Activated effector memory CD4-positive, alpha-beta T cell treated with anti-CD3 and anti-CD28 coated beads, Interleukin-2, amount 50 U/mL, for 16 hours (primary cell): Measurements from ENCODE around the gene RMDN3.

ENCODE experiments used
- DNase-seq: peaks from one replicate; pipeline ENCODE4 v3.0.0-alpha.2; 2020

RMDN3 gene

GRCh38 chr15:40754883-40755811 is at the start of gene RMDN3:
TSS of gene RMDN3 (minus strand) at chr15:40755254. CDS start at chr15:40754783, 471 bp downstream.
- peak; percentile 97 for DNase-seq

- no peak for DNase-seq
Measured at GRCh38 chr15:40803688-40804087, 48.6 kb upstream of the RMDN3 start.

- DNase-seq, result no peak
Measured at GRCh38 chr15:40803076-40803475, 48.0 kb upstream of the RMDN3 start.

- no peak for DNase-seq
Measured at GRCh38 chr15:40799523-40799922, 44.5 kb upstream of the RMDN3 start.

GRCh38 chr15:40796512-40796911 is 41.5 kb upstream of the RMDN3 start:
- no peak for DNase-seq

- DNase-seq, result no peak
Measured at GRCh38 chr15:40796041-40796440, 41.0 kb upstream of the RMDN3 start.

GRCh38 chr15:40793216-40793989 is 38.3 kb upstream of the RMDN3 start:
- no peak for DNase-seq

GRCh38 chr15:40792394-40792793 is 37.3 kb upstream of the RMDN3 start:
- no peak for DNase-seq

- no peak for DNase-seq
Measured at GRCh38 chr15:40790718-40791117, 35.7 kb upstream of the RMDN3 start.

GRCh38 chr15:40789999-40790398 is 34.9 kb upstream of the RMDN3 start:
- no peak for DNase-seq

DNA sequence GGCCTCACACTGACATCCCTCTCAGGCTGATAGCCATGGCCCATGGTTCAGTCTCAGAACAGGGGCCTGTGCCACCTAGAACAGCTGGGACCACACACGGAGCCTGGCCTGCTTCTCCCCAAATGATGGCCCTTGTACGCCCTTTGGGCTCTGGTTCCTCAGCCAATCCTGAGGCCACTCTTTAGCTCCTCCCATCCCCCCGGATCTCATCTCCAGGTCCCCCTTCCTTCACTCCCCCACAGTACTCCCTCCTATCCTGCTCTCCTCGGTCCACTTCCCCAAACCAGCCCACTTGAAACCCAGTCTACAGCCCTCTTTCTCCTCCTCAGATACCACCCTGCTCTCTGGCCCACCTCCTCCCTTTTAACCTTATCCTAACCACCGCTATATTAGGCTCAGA is 34.1 kb upstream of the RMDN3 start:
- no peak for DNase-seq

GRCh38 chr15:40787991-40788390 is 32.9 kb upstream of the RMDN3 start:
- no peak for DNase-seq

DNA sequence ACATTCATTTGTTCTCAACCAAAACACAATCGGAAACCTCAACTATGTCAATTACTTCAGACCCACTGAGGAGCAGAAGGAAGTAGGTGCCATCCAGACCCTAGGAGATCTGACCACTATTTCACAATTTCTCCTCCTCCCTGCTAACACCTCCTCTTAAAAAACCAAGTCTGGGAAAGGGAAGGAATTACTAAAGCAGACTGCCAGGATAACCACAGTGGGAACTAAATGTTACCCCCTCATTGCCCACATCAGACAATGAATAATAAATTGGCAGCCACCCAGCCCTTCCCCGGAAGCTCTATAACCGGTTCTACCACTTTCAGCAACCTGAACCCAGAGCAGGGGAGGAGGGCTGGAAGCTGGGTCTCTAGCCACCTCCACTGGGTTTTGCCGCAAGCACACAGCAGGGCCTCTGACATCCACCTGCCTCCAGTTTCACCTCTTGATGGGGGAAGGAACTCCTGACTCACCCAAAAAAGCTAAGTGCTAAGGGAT is 32.3 kb upstream of the RMDN3 start:
- peak; percentile 84 for DNase-seq

GRCh38 chr15:40785814-40786213 is 30.8 kb upstream of the RMDN3 start:
- DNase-seq, result no peak

DNA sequence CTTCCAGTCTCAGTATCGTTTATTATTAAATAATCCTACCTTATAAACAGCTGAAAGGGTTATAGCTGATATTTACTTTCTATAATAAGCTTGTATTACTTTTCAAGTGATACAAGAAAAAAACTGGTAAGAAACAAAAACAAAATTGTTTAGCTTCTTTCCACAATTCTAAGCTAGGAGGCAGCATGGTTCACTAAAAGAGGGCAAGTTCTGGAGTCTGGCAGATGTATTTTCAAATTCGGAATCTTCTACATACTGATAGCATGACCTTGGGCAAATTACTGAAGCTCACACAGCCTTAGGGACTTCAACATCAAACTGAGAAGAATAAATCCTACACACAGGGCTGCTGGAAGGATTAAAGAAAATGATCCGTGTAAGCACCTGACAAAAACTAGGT is 30.1 kb upstream of the RMDN3 start:
- no peak for DNase-seq

GRCh38 chr15:40782609-40783227 is 27.7 kb upstream of the RMDN3 start:
- peak; percentile 93 for DNase-seq

- DNase-seq, result no peak
Measured at GRCh38 chr15:40776537-40777141, 21.6 kb upstream of the RMDN3 start.

DNA sequence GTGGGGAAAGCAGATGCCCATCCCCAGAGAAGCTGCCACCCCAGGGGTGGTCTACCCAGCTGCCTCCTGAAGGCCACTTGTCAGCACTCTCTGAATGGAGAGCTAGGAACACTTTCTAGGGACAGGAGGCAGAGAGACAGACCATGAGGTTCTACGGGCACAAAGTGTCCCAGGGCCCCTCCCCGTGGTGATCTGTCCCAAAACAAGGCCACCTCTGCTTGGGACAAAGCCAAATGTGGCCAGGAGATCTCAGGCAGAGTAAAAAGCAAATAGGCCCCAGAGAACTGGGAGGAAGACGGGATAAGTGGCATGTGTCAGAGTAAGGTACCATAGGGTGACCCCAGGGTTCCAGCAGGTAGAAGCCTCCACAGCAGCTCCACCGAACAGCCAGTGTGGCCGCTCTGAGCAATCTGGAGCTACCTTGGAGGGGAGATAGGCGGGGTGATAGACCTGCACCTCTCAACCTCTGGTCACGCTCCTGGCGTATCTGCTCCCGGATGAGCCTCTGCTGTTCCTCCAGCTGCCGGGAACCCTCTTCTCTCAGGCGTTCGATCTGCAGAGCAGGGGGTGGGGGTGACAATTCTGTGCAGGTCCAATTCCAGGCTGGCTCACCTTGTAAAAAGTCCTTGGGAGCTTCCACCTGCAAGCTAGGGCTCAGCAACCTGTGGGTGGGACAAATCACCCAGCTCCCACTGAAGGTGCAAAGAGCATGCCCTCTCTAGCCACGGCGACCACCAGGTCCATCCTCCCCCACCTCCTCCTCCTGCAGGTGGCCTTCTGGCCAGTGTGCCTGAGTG is 20.9 kb upstream of the RMDN3 start:
- no peak for DNase-seq

DNA sequence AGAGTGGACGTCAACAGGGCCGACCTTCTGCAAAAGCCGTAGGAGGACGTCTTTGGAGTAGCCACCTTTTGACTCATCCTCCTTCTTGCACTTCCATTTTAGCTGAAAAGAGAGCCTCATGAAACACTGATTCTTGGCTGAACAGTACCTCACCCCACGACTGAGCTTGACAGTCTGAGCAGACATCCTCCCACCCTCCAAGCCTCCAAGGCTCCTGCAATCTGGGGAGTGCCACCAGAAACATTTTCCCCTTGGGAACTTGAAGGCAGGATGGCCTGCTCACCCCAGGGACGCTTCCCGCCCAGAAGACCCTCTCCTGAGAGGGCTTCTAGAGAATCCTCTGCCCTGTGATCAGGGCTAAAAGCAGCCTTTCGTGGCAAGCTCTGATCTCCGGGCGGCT is 20.0 kb upstream of the RMDN3 start:
- DNase-seq, result no peak

GRCh38 chr15:40773902-40774301 is 18.8 kb upstream of the RMDN3 start:
- no peak for DNase-seq

- DNase-seq, result no peak
Measured at GRCh38 chr15:40773496-40773895, 18.4 kb upstream of the RMDN3 start.

DNA sequence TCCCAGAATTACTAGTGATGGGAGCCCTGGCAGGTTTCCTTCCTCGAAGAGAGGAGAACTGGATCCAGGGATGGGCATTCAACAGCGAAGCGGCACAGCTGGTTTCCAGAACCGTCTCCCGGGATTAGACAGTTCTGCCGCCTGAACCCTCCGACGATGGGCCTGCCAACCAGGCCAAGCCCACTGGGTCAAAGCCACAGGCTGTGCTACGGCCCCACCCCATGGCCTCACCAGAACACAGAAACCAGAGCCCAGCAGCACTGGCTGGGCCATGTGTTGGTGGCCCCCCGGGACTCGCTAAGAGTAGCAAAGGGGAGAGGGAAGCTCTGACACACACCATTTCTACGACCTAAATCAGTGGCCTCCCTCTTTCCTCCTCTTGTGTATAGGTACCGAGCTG is 17.0 kb upstream of the RMDN3 start:
- no peak for DNase-seq
